K562 (cell line): ENCODE results near the gene DNAAF9. TPM values are rescaled to one million over a fixed set of nuclear protein-coding genes. Genes with fewer than 3 reads are reported as not detected.

Experiments used
- CUX1 ChIP-seq: fragments of 200-800 bp; sonication (Bioruptor generic); IDR thresholded peaks from 2 replicates; pipeline ENCODE4 v1.6.1; 2016; ENCODE audit warnings: missing genetic modification characterization, missing compliant biosample characterization
- KDM2B ChIP-seq: fragments of 250-450 bp; sonication (Bioruptor Pico); IDR thresholded peaks from 2 replicates; pipeline ENCODE4 v1.8.0; 2021; ENCODE audit warnings: mild to moderate bottlenecking, moderate library complexity
- MCM3 ChIP-seq: fragments of 450-650 bp; IDR thresholded peaks from 2 replicates; pipeline ENCODE4 v1.6.1; 2016
- MEF2D ChIP-seq: conservative IDR thresholded peaks from 2 replicates; pipeline ENCODE4 v1.6.1; 2016; ENCODE audit warnings: low read depth, missing genetic modification characterization, missing compliant biosample characterization
- MTF1 ChIP-seq: fragments of 250-450 bp; sonication (Bioruptor Pico); IDR thresholded peaks from 2 replicates; pipeline ENCODE4 v1.9.0; 2021; ENCODE audit warnings: moderate library complexity, mild to moderate bottlenecking, inconsistent platforms, borderline replicate concordance
- PML ChIP-seq: IDR thresholded peaks from 2 replicates; pipeline ENCODE4 v1.6.1; 2012; ENCODE audit warnings: low read length, inconsistent platforms
- POLR2G ChIP-seq: fragments of 200-400 bp; formaldehyde crosslinking; IDR thresholded peaks from 2 replicates; pipeline ENCODE4 v1.6.1; 2017; ENCODE audit warnings: low read depth, mild to moderate bottlenecking, antibody characterized with exemption, low read length, moderate library complexity
- PRDM10 ChIP-seq: fragments of 450-650 bp; IDR thresholded peaks from 2 replicates; pipeline ENCODE4 v1.6.1; 2018; ENCODE audit not compliant: partially characterized antibody
- TBP ChIP-seq: optimal IDR thresholded peaks from 2 replicates; pipeline ENCODE3; 2011; ENCODE audit warnings: low read depth, low read length, improper control_type of control experiment
- TCFL5 ChIP-seq: fragments of 250-450 bp; sonication (Bioruptor Pico); conservative IDR thresholded peaks from 2 replicates; pipeline ENCODE4 v1.6.1; 2021; ENCODE audit warnings: mild to moderate bottlenecking, moderate library complexity, matching md5 sums
- TOE1 ChIP-seq, 2 experiments: fragments of 450-650 bp in 1 of 2; sonication (generic) in 1 of 2; formaldehyde crosslinking in 1 of 2; IDR thresholded peaks; 2 replicates each; pipeline versions ENCODE4 v1.7.1 to v1.8.0; 2016 to 2022; ENCODE audit warnings: borderline replicate concordance in 2 of 2, mild to moderate bottlenecking in 2 of 2, antibody characterized with exemption in 1 of 2, inconsistent platforms in 1 of 2, low read depth in 1 of 2, missing genetic modification reagents in 1 of 2, moderate library complexity in 1 of 2
- TRIM24 ChIP-seq, 2 experiments: fragments of 450-650 bp; IDR thresholded peaks; 2 replicates each; pipeline ENCODE4 v1.6.1; 2016
- ZNF696 ChIP-seq: fragments of 250-450 bp; sonication (Bioruptor Pico); conservative IDR thresholded peaks from 2 replicates; pipeline ENCODE4 v1.4.0; 2020; ENCODE audit warnings: mild to moderate bottlenecking, moderate library complexity
- polyA plus RNA-seq, 8 experiments: library from polyadenylated mRNA; depleted of rRNA in 4 of 8; stranded (reverse) in 5 of 8; unstranded in 3 of 8; fragments of >200 nt; fragmentation: Nextera tagmentation in 2 of 8; fragmentation: Illumina TruSeq in 1 of 8; extraction: Ambion mirVana in 2 of 8; extraction: Trizol in 1 of 8; gene quantifications; 2 replicates each; pipeline versions ENCODE4 v1.2.1 to v1.2.3, GENCODE V29; 2011 to 2014; ENCODE audit warnings: inconsistent platforms in 1 of 8, missing spikeins in 1 of 8
- total RNA-seq, 7 experiments: library from RNA; depleted of rRNA in 6 of 7; stranded (reverse); fragments of >200 nt in 6 of 7; fragmentation: Illumina TruSeq in 2 of 7; extraction: Trizol in 2 of 7; gene quantifications; 2 replicates each; pipeline versions ENCODE4 v1.2.1 to v1.2.3, GENCODE V29; 2011 to 2021; ENCODE audit warnings: low replicate concordance in 1 of 7

The DNAAF9 gene
- total and polyA plus RNA-seq, 9 of the 15 experiments (the other 6 are each of a cell fraction or from before 2014, with no cell fraction given) = 0.42 to 2.9 (median 1.9) TPM

GRCh38 chr20:3407771-3408637, 535 bp upstream of the DNAAF9 start (continued):
- TF ChIP-seq CUX1 (CRISPR knock-in tag) (no peak), TOE1 (IDR thresholded peaks at IDR 0.05; ENCODE audit: borderline replicate concordance) (0 out of 2 replicates have a peak, but pooled peaks have one; percentile 6), TOE1 (CRISPR knock-in tag; IDR thresholded peaks at IDR 0.05; ENCODE audit: borderline replicate concordance, low read depth) (no peak), POLR2G (peak; percentile 68; the same call in 1 of the 2 replicates), MCM3 (no peak), TRIM24 (IDR thresholded peaks at IDR 0.05) (no peak), KDM2B (CRISPR knock-in tag) (peak; percentile 66; the same call in 1 of the 2 replicates), TBP (peak; percentile 32), PRDM10 (peak; percentile 98), MTF1 (CRISPR knock-in tag) (no peak), PML (no peak), ZNF696 (no peak), MEF2D (tag) (no peak), TCFL5 (CRISPR knock-in tag) (no peak)
